Stimulated activated CD4-positive, alpha-beta T cell treated with anti-CD3 and anti-CD28 coated beads, Interleukin-15, amount 100 ng/mL, for 48 hours (primary cell): ENCODE measurements around the gene FGF2.
"Not testable (repeated sequence)": the region's sequence is repeated elsewhere in the genome, so short reads cannot be mapped to it uniquely, and the experiment has no call there.

Experiments
- DNase-seq, 2 donors: peaks; one replicate each; pipeline ENCODE4 v3.0.0-alpha.2; 2020; ENCODE audit warnings: low read depth in 2 of 2

FGF2 gene

GRCh38 chr4:122928930-122929329, 102.3 kb downstream of the FGF2 start:
- DNase-seq: no peak

GRCh38 chr4:122930862-122931261, 104.2 kb downstream of the FGF2 start:
- DNase-seq: no peak

- DNase-seq: no peak
Observed at GRCh38 chr4:122932763-122933162, 106.1 kb downstream of the FGF2 start.

- DNase-seq: not testable (repeated sequence)
Observed at GRCh38 chr4:122945136-122945535, 118.5 kb downstream of the FGF2 start.

GRCh38 chr4:122946142-122946541, 119.5 kb downstream of the FGF2 start:
- DNase-seq: no peak
